Inflammatory macrophage (primary cell): ENCODE results near the gene COQ2.

ENCODE experiments used
- DNase-seq, 2 donors: peaks; one replicate each; pipeline ENCODE4 v3.0.0-alpha.2; 2020 to 2022

The COQ2 gene

GRCh38 chr4:83216959-83217683 lies 67.5 kb downstream of the COQ2 start:
- no peak for DNase-seq

- DNase-seq, result no peak
These were observed 70.5 kb downstream of the COQ2 start for GRCh38 chr4:83214079-83214478.
